H1 (cell line): Measurements from ENCODE around the gene RSPH6A. TPM values are rescaled to one million over a fixed set of nuclear protein-coding genes. Genes with fewer than 3 reads are reported as not detected.

Experiments
- CREB1 ChIP-seq: IDR thresholded peaks from 2 replicates; pipeline ENCODE4 v1.6.1; 2012; ENCODE audit warnings: inconsistent platforms
- CTBP2 ChIP-seq: IDR thresholded peaks from 2 replicates; pipeline ENCODE4 v1.7.0; 2011; ENCODE audit warnings: borderline replicate concordance, mild to moderate bottlenecking, moderate library complexity, mixed read lengths, low read length; ENCODE audit not compliant: insufficient read depth, insufficient read length
- GABPA ChIP-seq: IDR thresholded peaks from 2 replicates; pipeline ENCODE4 v1.6.1; 2011; ENCODE audit warnings: mild to moderate bottlenecking, low read length, moderate library complexity, borderline replicate concordance; ENCODE audit not compliant: insufficient read depth
- KDM5A ChIP-seq: fragments of 200-600 bp; IDR thresholded peaks from 2 replicates; pipeline ENCODE4 v1.7.1; 2012; ENCODE audit warnings: mild to moderate bottlenecking, low read length, inconsistent platforms, mixed read lengths
- PHF8 ChIP-seq: fragments of 200-600 bp; sonication (generic); conservative IDR thresholded peaks from 2 replicates; pipeline ENCODE4 v1.7.1; 2012; ENCODE audit warnings: low read depth, mild to moderate bottlenecking, inconsistent platforms, low read length, moderate library complexity
- RAD21 ChIP-seq, 2 experiments: IDR thresholded peaks in 1 of 2; conservative IDR thresholded peaks in 1 of 2; 2 replicates each; pipeline ENCODE4 v1.6.1; 2011; ENCODE audit warnings: low read depth in 2 of 2, low read length in 2 of 2, improper control_type of control experiment in 1 of 2, inconsistent platforms in 1 of 2, mild to moderate bottlenecking in 1 of 2, moderate library complexity in 1 of 2
- RFX5 ChIP-seq: IDR thresholded peaks from 2 replicates; pipeline ENCODE4 v1.6.1; 2011; ENCODE audit warnings: low read depth, low read length, improper control_type of control experiment, borderline replicate concordance
- RXRA ChIP-seq: IDR thresholded peaks from 2 replicates; pipeline ENCODE4 v1.6.1; 2011; ENCODE audit warnings: low read depth, mild to moderate bottlenecking, low read length, moderate library complexity; ENCODE audit not compliant: insufficient read depth
- SIRT6 ChIP-seq: IDR thresholded peaks from one replicate; pipeline ENCODE4 v1.7.1; 2012; ENCODE audit warnings: low read length, inconsistent platforms
- YY1 ChIP-seq: IDR thresholded peaks from 2 replicates; pipeline ENCODE4 v1.6.1; 2011; ENCODE audit warnings: low read depth, mild to moderate bottlenecking, low read length
- polyA plus RNA-seq, 7 experiments: library from polyadenylated mRNA; depleted of rRNA in 3 of 7; stranded (reverse) in 5 of 7; unstranded in 2 of 7; fragments of >200 nt in 5 of 7; fragments of 200-250 nt in 2 of 7; gene quantifications; 1 replicate in 5 of 7; 2 replicates in 1 of 7; 4 replicates in 1 of 7; pipeline versions ENCODE4 v1.2.1 to v1.2.3, GENCODE V29; 2011 to 2013; ENCODE audit warnings: missing spikeins in 2 of 7, mixed read lengths in 2 of 7
- total RNA-seq: library from RNA; stranded (reverse); fragmentation: NEBNext Ultra II Directional; extraction: Animal tissue kit (Norgen Biotek cat#: 25700); gene quantifications from 2 replicates; pipeline ENCODE4 v1.2.1, GENCODE V29; 2021
- TF ChIP-seq, protein P1 (sequence below): fragments of 300-600 bp; sonication (generic); IDR thresholded peaks from 2 replicates; pipeline ENCODE4 v1.7.1; 2012; ENCODE audit warnings: low read length, moderate library complexity, mild to moderate bottlenecking, inconsistent platforms; ENCODE audit not compliant: insufficient replicate concordance

The RSPH6A gene
- total and polyA plus RNA-seq, 2 of the 8 experiments (the other 6 are each of a cell fraction or from before 2014, with no cell fraction given): 0.05 to 0.19 TPM

DNA sequence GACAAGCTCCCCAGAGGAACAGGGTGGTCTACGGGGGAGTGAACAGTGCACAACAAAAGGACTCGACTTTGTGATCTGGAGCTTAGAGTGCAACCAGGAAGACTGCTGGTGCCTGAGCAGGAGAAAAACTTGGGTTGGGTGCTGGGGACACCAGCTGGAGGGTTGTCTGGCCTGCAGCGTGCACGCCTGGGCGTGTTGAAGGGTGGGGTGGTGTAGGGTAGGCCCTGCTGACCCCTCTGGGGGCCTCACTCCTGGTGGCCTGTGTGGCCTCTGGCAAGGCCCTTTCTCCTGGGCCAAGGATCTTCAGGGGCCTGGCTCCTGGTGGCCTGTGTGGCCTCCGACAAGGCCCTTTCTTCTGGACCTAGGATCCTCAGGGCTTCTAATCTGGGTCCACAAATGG lies 4.7 kb upstream of the RSPH6A start (continued):
- TF ChIP-seq, protein P1, sequence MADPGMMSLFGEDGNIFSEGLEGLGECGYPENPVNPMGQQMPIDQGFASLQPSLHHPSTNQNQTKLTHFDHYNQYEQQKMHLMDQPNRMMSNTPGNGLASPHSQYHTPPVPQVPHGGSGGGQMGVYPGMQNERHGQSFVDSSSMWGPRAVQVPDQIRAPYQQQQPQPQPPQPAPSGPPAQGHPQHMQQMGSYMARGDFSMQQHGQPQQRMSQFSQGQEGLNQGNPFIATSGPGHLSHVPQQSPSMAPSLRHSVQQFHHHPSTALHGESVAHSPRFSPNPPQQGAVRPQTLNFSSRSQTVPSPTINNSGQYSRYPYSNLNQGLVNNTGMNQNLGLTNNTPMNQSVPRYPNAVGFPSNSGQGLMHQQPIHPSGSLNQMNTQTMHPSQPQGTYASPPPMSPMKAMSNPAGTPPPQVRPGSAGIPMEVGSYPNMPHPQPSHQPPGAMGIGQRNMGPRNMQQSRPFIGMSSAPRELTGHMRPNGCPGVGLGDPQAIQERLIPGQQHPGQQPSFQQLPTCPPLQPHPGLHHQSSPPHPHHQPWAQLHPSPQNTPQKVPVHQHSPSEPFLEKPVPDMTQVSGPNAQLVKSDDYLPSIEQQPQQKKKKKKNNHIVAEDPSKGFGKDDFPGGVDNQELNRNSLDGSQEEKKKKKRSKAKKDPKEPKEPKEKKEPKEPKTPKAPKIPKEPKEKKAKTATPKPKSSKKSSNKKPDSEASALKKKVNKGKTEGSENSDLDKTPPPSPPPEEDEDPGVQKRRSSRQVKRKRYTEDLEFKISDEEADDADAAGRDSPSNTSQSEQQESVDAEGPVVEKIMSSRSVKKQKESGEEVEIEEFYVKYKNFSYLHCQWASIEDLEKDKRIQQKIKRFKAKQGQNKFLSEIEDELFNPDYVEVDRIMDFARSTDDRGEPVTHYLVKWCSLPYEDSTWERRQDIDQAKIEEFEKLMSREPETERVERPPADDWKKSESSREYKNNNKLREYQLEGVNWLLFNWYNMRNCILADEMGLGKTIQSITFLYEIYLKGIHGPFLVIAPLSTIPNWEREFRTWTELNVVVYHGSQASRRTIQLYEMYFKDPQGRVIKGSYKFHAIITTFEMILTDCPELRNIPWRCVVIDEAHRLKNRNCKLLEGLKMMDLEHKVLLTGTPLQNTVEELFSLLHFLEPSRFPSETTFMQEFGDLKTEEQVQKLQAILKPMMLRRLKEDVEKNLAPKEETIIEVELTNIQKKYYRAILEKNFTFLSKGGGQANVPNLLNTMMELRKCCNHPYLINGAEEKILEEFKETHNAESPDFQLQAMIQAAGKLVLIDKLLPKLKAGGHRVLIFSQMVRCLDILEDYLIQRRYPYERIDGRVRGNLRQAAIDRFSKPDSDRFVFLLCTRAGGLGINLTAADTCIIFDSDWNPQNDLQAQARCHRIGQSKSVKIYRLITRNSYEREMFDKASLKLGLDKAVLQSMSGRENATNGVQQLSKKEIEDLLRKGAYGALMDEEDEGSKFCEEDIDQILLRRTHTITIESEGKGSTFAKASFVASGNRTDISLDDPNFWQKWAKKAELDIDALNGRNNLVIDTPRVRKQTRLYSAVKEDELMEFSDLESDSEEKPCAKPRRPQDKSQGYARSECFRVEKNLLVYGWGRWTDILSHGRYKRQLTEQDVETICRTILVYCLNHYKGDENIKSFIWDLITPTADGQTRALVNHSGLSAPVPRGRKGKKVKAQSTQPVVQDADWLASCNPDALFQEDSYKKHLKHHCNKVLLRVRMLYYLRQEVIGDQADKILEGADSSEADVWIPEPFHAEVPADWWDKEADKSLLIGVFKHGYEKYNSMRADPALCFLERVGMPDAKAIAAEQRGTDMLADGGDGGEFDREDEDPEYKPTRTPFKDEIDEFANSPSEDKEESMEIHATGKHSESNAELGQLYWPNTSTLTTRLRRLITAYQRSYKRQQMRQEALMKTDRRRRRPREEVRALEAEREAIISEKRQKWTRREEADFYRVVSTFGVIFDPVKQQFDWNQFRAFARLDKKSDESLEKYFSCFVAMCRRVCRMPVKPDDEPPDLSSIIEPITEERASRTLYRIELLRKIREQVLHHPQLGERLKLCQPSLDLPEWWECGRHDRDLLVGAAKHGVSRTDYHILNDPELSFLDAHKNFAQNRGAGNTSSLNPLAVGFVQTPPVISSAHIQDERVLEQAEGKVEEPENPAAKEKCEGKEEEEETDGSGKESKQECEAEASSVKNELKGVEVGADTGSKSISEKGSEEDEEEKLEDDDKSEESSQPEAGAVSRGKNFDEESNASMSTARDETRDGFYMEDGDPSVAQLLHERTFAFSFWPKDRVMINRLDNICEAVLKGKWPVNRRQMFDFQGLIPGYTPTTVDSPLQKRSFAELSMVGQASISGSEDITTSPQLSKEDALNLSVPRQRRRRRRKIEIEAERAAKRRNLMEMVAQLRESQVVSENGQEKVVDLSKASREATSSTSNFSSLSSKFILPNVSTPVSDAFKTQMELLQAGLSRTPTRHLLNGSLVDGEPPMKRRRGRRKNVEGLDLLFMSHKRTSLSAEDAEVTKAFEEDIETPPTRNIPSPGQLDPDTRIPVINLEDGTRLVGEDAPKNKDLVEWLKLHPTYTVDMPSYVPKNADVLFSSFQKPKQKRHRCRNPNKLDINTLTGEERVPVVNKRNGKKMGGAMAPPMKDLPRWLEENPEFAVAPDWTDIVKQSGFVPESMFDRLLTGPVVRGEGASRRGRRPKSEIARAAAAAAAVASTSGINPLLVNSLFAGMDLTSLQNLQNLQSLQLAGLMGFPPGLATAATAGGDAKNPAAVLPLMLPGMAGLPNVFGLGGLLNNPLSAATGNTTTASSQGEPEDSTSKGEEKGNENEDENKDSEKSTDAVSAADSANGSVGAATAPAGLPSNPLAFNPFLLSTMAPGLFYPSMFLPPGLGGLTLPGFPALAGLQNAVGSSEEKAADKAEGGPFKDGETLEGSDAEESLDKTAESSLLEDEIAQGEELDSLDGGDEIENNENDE: no peak
- TF ChIP-seq CTBP2: no peak
- TF ChIP-seq GABPA: no peak
- TF ChIP-seq RFX5: no peak
- TF ChIP-seq RXRA: no peak
- no peak for TF ChIP-seq YY1
- no peak for TF ChIP-seq PHF8
- TF ChIP-seq SIRT6: no peak
- no peak for TF ChIP-seq RAD21 (IDR thresholded peaks at IDR 0.05 in 1 of 2, conservative IDR thresholded peaks at IDR 0.05 in 1 of 2; ENCODE audit: low read depth in 2 of 2, low read length in 2 of 2)
- TF ChIP-seq KDM5A: no peak
- TF ChIP-seq CREB1: no peak
